Activated CD4-positive, alpha-beta T cell treated with anti-CD3 and anti-CD28 coated beads for 4 hours (primary cell): ENCODE data around the gene TREM2.

ENCODE experiments used
- DNase-seq, 2 donors: peaks; one replicate each; pipeline ENCODE4 v3.0.0-alpha.2; 2020

TREM2 gene

GRCh38 chr6:41182069-41183034, 19.4 kb upstream of the TREM2 start:
- peak; percentile 42 to 46 for DNase-seq

GRCh38 chr6:41181566-41181965, 18.6 kb upstream of the TREM2 start:
- no peak for DNase-seq

DNA sequence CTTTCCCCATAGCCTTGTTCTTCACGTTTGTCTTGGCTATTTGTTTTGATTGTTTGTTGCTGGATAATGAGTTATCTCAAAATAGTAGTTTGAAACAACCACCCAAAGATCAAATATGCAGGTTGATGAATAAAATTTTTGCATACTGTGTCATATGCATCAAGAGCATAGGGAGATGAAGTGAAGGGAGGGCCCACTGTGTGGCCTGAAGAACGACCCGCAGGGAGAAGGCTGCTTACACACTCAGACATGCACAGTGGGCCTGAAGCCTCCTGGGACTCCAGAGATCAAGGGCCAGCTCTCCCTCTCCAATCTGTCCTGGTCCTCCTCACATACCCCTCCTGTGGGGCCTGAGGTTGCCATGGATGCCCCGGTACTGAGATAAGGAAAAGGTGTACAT, 16.2 kb upstream of the TREM2 start:
- DNase-seq: no peak

DNA sequence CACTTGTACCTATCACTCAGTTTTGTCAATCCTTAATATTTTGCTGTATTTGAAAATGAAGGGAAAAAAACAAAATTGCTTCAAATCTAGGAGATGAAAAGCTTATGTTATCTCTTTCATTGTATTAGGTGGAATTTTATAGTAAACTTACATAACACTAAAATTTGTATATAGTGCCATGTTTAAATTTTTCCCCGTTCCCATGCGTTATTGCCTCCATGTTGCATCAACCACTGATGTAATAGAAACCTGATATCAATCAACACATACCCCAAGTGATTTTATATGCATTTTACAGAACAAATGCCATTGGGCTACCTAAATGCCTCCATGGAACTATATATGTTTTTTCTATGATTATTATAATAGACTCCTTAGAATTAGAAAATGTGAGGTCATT, 14.8 kb upstream of the TREM2 start:
- DNase-seq: no peak

DNA sequence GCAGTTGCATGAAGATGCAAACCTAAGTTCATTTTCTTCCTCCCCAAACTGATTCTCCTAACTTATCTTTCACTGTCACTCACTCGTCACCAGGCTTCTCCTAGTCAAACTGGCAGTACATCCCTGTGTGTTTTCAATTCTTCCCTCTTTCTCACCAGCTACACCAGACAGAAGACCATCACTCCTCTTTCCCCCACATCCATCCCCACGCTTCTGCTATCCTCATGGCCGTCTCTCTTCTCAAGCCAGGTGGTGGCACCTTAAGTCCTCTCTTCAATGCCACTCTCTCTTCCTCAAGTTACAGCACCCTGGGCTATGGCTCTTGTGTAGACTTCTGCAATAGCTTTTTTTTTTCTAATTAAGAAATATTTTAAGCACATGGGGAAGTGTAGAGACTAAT, 14.4 kb upstream of the TREM2 start:
- no peak for DNase-seq

GRCh38 chr6:41176189-41176588, 13.3 kb upstream of the TREM2 start:
- DNase-seq: no peak

DNA sequence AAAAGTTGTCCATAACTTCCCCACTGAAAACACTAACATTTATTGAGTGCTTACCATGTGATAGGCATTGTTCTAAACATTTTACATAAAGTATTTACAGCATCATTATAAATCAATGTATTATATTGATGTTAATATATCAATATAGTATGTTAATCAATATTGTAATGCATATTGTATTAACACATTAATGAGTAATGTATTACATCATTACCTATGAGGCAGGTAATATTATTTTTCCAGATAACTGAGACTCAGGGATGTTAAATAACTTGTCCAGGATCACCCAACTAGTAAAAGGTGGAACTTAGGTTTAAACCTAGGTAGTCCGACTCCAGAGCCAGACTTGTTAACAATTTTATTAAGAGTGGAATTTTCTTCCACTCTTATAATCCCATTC, 12.2 kb upstream of the TREM2 start:
- DNase-seq: no peak

DNA sequence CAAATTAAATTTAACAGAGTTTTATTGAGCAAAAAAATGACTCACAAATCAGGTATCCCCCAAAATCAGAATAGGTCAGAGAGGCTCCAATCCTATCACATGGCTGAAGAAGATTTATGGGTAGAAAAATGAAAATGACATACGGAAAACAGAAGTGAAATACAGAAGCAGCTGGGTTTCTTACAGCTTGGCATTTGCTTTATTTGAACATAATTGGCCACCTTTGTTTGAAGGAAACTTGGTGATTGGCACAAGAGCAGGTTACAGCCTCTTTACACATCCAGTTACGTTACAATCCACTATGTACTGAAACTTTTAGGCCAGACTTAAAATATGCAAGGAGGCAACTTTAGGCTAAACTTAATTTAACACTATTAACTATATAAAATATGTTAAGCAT, 11.7 kb upstream of the TREM2 start:
- no peak for DNase-seq

GRCh38 chr6:41171908-41172307, 9.0 kb upstream of the TREM2 start:
- no peak for DNase-seq

DNA sequence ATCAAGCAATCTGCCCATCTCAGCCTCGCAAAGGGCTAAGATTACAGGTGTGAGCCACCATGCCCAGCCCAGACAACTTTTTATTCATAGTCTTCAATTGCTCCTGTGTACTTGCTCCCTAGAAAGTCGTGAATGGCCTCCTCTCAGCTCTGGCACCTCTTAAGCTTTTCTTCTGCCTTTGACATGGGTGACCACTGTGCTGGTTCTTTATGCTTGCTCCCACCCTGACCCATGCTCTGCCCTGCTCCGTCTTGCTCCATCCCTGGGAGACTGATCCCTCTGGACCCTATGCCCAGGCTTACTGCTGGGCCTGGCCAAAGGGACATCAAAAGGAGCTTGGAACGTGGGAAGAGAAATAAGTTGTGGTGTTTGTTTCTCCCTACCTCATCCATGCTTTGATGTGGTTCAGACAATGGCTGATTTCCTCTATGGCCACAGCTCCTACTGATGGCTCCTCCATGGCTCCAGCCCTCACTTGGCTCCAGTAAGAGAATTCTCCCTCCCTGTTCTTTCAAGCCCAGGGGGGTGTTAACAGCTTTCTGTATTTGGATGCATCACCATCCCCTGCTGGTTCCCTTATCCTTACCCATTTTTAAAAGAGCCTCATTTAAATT, 7.7 kb upstream of the TREM2 start:
- DNase-seq: no peak

DNA sequence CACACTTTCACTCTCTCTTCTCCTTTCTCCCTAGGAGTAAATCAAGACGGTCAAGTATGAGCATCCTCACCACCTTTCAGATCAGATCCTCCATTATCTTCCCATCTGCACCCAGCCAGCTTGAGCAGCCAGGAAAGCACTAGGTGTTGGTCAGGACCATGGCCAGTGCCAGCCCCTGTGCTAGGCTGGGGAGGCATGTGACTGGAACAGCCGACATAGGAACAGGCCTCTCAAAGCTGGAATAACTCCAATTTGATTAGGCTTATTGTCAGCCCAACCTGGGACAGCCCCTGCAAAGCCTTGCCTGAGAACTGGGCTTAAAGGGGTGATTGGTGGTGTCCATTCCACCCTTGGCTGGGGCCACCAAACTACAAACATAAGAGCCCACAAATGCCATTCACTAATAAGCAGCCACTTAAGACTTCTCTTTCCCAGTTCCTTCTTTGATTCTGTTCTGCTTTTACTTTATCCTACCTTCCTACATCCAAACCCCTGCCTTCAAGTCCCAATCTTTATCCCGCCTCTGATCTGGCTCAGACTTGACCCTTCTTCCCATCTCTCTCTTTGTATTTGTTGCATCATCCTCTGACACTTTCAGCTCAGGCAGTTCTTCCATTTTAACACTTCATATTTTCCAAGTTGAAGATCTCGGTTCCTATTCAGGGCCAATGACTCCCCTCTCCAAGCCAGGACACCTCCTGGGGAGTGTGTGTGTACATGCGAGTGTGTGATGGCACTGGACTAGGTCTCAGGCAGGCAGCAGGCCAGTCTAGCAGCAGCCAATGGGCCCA, 4.5 kb upstream of the TREM2 start:
- DNase-seq: no peak

DNA sequence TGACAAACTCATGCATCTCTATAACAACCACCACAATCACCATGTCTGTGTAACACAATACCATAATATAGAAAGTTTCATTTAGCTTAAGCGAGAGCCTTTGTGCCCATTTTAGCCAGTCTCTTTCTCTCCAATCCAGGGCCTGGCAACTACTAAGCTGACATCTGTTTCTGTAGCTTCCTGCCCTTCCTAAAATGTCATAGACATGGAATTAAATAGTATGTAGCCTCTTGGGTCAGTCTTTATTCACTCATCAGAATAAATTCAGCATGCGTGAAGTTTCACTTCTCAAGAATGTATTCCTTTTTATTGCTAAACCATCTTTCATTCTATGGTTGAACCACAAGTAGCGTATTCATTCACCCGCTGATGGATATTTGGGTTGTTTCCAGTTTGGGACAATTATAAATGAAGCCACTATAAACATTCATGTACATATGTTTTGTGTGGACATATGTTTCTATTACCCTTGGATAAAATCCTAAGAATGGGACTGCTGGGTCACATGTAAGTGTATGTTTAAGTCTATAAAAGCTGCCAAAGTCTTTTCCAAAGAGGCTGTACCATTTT, 1.7 kb upstream of the TREM2 start:
- DNase-seq: no peak

- DNase-seq: no peak
Observed at GRCh38 chr6:41163419-41163717, 452 bp upstream of the TREM2 start.

DNA sequence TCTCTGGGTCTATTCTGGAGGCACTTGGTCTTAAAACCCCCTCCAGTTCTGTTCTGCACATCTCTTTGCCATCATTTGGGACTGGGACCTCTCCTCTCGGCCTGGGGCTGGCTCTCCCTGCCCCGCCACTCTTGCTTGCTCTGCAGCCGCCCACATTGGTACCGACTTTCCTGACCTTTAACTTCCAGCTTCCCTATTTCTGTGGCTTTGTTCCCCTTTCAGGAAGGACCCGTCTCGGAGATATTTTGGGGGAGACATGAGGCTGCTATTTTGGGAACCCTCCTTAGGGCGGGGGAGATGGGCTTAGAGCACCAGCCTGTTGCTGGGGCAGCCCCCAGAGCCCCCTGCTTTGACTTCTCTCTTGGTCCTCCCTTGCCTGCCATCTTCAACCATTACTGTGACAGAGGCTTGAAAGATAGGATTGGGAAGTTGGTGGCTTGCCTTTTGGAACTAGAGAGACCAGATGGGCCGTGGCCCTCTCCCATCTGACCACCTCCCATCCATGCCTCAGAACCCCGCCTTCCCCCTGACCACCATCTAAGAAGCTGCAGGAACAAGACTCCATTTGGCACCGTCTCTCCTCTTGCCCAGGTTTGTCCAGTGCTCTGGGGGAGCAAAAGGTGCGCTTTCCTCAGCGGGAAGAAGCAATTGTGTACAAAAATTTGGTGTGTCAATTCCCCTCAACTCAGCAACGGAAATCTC, 914 bp downstream of the TREM2 start:
- DNase-seq: no peak

DNA sequence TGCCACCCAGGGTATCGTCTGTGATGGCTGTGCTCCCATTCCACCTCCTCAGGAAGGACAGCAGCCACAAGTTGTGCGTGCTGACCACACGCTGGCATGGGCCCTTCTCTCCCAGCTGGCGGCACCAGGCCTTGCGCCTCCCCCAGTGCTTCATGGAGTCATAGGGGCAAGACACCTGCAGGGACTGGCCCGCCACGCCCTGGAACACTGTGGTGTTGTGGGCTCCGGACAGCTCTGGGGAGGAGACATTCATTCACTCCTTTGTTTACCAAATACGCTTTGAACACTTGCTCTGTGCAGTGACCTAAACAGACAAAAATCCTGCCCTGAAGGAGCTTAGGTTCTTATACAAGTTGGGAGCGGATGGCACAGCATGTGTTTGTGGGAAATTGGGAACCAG, 1.5 kb downstream of the TREM2 start:
- DNase-seq: no peak

DNA sequence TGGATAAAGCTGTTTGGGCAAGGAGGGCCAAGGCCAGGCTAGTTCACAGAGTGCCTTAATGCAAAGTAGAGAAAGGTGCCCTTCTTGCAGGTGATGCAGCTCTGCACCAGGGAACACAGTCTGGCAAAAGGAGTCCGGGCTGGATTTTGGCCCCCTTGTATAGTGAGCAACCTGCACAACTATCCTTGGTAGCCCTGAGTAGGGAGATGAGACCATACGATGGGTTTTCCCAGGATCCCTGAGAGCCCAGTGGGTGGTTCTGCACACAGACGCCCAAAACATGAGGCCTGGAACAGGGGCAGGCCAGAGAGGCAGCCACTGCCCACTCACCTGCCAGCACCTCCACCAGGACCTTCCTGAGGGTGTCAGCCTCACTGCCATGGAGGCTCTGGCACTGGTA, 2.0 kb downstream of the TREM2 start:
- no peak for DNase-seq

DNA sequence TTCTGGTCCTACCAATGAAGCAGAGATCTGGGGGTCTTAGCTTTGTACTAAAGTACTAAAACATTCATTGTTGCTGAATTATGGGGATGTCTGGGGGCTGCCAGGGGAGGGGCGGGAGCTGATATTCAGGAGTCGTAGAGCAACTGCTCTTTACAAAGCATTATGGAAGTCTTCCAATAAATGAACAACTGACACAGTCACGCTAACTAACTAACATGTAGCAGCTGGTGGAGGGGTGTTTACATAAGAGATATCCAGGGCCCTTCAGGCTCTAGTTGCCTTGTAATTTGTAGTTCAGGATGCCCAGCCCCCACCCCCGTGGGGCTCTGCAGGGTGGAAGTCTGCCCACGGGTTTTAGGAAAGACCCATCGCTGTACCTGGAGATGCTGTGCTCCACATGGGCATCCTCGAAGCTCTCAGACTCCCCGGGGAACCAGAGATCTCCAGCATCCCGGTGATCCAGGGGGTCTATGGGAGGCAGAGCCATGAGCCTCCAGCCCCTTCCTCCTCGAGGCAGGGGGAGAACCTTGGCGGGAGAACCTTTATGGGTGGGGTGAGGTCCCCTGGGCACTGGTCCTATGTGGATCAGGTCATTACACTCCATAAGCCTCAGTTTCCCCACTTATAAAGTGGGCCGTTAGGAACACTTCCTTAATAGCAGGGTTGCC, 3.4 kb downstream of the TREM2 start:
- no peak for DNase-seq

DNA sequence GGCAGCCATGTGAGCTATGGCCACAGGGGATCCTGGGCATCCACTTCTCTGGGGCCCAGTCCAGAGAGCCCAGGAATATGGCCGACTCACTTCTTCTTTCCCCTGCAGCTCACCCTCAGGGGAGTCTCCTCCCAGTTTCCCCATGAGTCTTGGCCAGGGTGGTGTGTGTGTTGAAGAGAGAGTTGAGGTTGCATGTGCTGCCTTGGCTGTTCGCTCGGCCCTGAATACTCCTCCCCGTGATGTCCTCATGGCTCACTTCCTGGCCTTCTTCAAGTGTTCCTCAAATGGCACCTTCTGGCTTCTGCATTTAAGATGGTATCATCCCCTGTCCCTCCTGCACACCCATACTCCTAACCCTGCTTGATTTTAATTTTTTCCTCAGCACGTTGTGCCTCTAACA, 5.6 kb downstream of the TREM2 start:
- no peak for DNase-seq

GRCh38 chr6:41156771-41157170, 6.1 kb downstream of the TREM2 start:
- DNase-seq: no peak

DNA sequence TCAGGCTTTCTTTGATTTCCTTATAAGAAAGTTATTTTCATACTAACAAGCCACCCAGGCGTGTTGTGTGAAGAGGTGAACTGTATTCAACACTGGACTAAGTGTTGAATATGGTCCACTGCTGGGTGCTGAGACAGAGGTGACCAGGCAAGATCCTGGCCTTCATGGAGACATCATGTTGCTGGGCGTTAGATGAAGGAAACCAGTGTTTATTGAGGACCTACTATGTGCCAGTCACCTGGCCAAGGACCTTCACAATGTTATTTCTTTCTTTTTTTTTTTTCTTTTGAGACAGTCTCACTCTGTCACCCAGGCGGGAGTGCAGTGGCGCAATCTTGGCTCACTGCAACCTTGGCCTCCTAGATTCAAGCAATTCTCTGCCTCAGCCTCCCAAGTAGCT, 6.9 kb downstream of the TREM2 start:
- no peak for DNase-seq

DNA sequence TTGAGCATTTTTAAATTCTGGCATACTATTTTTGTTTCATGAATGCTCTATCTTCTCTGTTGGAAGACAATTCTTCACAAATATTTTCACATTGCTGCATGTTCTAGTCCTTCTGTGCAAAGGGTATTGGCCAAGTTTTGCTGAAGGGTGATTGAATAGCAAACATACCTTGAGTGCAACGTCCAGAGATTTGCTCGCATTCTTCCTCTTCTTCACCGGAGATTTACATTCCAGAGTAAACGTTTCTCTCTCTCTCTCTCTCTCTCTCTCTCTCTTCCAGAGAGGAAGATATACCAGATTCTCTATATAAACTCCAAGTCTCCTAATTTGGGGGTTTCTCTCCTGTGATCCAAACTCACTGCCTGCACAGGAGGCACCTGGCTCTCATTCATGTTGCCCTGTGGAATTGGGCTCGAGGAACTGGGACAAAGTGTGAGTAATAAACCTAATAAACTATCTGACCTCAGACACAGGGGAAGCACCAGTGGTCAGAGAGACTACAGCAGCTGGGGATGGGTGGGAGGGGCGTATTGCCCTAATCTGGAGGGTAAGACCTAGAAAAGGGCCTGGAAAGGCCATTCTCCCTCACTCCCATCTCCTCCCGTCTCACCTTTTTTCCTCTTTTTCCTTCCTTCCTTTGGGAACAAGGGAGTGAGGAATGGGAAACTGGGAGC, 7.6 kb downstream of the TREM2 start:
- no peak for DNase-seq
